DOHH2 (cell line): ENCODE results near the gene SLC29A1.
"Not testable (repeated sequence)": the region's sequence is repeated elsewhere in the genome, so short reads cannot be mapped to it uniquely, and the experiment has no call there.

Experiments
- H3F3A ChIP-seq: fragments of 200-600 bp; sonication (generic), shearing (Covaris generic); 2 replicates; pipeline ENCODE4 v1.6.0; 2016; ENCODE audit warnings: antibody characterized with exemption, mild to moderate bottlenecking; ENCODE audit not compliant: control insufficient read depth, insufficient read depth
- H3K27ac ChIP-seq: fragments of 200-600 bp; sonication (generic); 2 replicates; pipeline ENCODE4 v1.5.1; 2014; ENCODE audit warnings: low read depth, mild to moderate bottlenecking, low read length, moderate library complexity
- H3K27me3 ChIP-seq: fragments of 200-600 bp; sonication (generic); 2 replicates; pipeline ENCODE4 v1.6.1; 2014; ENCODE audit warnings: mild to moderate bottlenecking, low read length, mixed read lengths; ENCODE audit not compliant: control insufficient read depth
- H3K36me3 ChIP-seq: fragments of 200-600 bp; sonication (generic); 2 replicates; pipeline ENCODE4 v1.6.1; 2014; ENCODE audit warnings: mild to moderate bottlenecking, low read length, moderate library complexity, mixed read lengths; ENCODE audit not compliant: control insufficient read depth
- H3K4me1 ChIP-seq: fragments of 200-600 bp; sonication (generic); 2 replicates; pipeline ENCODE4 v1.6.1; 2014; ENCODE audit warnings: mild to moderate bottlenecking, low read length, mixed read lengths; ENCODE audit not compliant: control insufficient read depth
- H3K4me2 ChIP-seq: fragments of 200-600 bp; sonication (generic); 2 replicates; pipeline ENCODE4 v1.6.0; 2014; ENCODE audit warnings: mild to moderate bottlenecking, low read length, moderate library complexity
- H3K4me3 ChIP-seq: fragments of 200-600 bp; sonication (generic); 2 replicates; pipeline ENCODE4 v1.5.1; 2014; ENCODE audit warnings: mild to moderate bottlenecking, low read length, mixed read lengths
- H3K79me2 ChIP-seq: fragments of 200-600 bp; sonication (generic); 2 replicates; pipeline ENCODE4 v1.6.1; 2014; ENCODE audit warnings: mild to moderate bottlenecking, low read length, mixed read lengths; ENCODE audit not compliant: control insufficient read depth
- H3K9me2 ChIP-seq: fragments of 200-600 bp; sonication (generic); replicated peaks from 2 replicates; pipeline ENCODE4 v1.6.1; 2014; ENCODE audit warnings: mild to moderate bottlenecking, low read length, mixed read lengths; ENCODE audit not compliant: control insufficient read depth
- H3K9me3 ChIP-seq: fragments of 200-600 bp; sonication (generic); 2 replicates; pipeline ENCODE4 v1.6.1; 2014; ENCODE audit warnings: antibody characterized with exemption, low read length, mixed read lengths; ENCODE audit not compliant: control insufficient read depth, insufficient read depth
- H4K20me1 ChIP-seq: fragments of 200-600 bp; sonication (generic); 2 replicates; pipeline ENCODE4 v1.6.0; 2014; ENCODE audit warnings: low read depth, mild to moderate bottlenecking, antibody characterized with exemption, low read length, moderate library complexity; ENCODE audit not compliant: control insufficient read depth, insufficient read depth
- EZH2phosphoT487 ChIP-seq: fragments of 200-600 bp; sonication (generic); IDR thresholded peaks from 2 replicates; pipeline ENCODE4 v1.6.1; 2017; ENCODE audit warnings: borderline replicate concordance, mild to moderate bottlenecking, antibody characterized with exemption, low read length, moderate library complexity, mixed read lengths
- TF ChIP-seq, protein P1 (sequence below): fragments of 200-600 bp; sonication (generic); IDR thresholded peaks from one replicate; pipeline ENCODE4 v1.5.1; 2014; ENCODE audit warnings: antibody characterized with exemption, mild to moderate bottlenecking, low read depth, low read length; ENCODE audit not compliant: poor library complexity, severe bottlenecking

Gene SLC29A1

DNA sequence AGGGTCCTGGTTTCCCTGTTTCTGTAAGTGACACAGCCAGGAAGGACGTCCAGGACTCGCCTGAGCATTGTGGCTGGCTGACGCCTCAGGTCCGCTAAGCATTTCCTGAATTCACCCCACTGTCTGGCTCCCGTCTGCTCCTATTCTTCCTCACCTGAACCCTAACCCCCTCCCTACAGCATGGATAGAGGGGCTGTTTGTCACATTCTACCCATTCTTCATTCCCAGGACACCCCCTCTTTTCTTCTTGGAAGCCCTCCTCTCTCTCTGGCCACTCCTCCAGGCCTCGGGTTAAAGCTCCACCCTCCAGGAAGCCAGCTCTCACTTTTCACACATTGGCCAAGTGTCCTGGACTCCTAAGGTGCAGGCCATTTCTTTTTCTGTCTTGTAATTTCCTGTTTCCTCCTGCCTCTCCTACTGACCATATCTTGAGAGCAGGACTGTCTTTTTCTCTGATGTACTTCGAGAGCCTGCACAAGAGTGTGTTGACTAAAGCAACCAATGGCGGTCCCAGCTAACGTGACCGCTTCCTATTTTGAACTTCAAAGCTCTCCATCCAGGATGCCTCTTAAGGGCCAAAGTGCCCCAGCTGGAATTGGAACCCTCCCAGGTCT, 30.9 kb upstream of the SLC29A1 start:
- no peak overlapping the region for H3K27ac ChIP-seq
- H3K4me2 ChIP-seq = peak overlapping the region; percentile 48
- H3K4me1 ChIP-seq = peaks cover 27% of the 10 kb centered on the region

GRCh38 chr6:44193307-44193910, 30.0 kb upstream of the SLC29A1 start:
- Histone ChIP-seq H4K20me1 (no peaks in the 10 kb centered on the region), H3K9me2 (no peaks in the 10 kb centered on the region), H3K27me3 (peaks cover 13% of the 10 kb centered on the region), H3K79me2 (no peaks in the 10 kb centered on the region), H3K4me3 (no peak overlapping the region), H3K36me3 (no peaks in the 10 kb centered on the region), H3K27ac (no peak overlapping the region), H3K4me2 (no peak overlapping the region), H3K4me1 (peaks cover 27% of the 10 kb centered on the region), H3K9me3 (no peaks in the 10 kb centered on the region), H3F3A (no peaks in the 10 kb centered on the region; the same call in 1 of the 2 replicates)
- TF ChIP-seq EZH2phosphoT487 = no peak
- TF ChIP-seq, protein P1, sequence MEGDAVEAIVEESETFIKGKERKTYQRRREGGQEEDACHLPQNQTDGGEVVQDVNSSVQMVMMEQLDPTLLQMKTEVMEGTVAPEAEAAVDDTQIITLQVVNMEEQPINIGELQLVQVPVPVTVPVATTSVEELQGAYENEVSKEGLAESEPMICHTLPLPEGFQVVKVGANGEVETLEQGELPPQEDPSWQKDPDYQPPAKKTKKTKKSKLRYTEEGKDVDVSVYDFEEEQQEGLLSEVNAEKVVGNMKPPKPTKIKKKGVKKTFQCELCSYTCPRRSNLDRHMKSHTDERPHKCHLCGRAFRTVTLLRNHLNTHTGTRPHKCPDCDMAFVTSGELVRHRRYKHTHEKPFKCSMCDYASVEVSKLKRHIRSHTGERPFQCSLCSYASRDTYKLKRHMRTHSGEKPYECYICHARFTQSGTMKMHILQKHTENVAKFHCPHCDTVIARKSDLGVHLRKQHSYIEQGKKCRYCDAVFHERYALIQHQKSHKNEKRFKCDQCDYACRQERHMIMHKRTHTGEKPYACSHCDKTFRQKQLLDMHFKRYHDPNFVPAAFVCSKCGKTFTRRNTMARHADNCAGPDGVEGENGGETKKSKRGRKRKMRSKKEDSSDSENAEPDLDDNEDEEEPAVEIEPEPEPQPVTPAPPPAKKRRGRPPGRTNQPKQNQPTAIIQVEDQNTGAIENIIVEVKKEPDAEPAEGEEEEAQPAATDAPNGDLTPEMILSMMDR = no peak

More for the DNA sequence above, 30.9 kb upstream of the SLC29A1 start:
- H3K9me3 ChIP-seq = no peaks in the 10 kb centered on the region
- no peaks in the 10 kb centered on the region for H3K36me3 ChIP-seq
- no peaks in the 10 kb centered on the region; the same call in 1 of the 2 replicates for H3F3A ChIP-seq
- no peaks in the 10 kb centered on the region for H3K9me2 ChIP-seq
- H3K27me3 ChIP-seq = peaks cover 13% of the 10 kb centered on the region
- no peaks in the 10 kb centered on the region for H4K20me1 ChIP-seq
- H3K79me2 ChIP-seq = no peaks in the 10 kb centered on the region
- TF ChIP-seq, protein P1 = no peak
- peak overlapping the region; percentile 33; the same call in 1 of the 2 replicates for H3K4me3 ChIP-seq

DNA sequence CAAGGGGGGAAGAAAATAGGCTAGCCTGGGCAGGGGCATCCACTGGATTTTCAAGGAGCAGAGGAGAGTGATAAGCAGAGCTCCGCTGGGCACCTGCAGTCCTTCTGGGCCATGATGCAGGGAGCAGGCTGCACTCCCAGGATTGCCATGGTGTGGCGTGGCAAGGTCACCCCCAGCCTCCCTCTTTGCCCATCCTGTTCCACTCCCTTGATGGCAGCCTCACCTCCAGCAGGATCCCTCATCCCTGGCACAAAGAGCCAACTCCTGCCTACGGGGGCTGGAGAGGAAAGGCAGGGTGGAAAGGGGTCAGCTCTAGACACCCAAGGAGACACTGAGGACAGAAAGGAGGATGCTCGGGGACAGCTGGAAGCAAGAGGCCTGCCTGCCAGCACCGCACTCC, 29.1 kb upstream of the SLC29A1 start:
- no peak overlapping the region for H3K4me3 ChIP-seq

DNA sequence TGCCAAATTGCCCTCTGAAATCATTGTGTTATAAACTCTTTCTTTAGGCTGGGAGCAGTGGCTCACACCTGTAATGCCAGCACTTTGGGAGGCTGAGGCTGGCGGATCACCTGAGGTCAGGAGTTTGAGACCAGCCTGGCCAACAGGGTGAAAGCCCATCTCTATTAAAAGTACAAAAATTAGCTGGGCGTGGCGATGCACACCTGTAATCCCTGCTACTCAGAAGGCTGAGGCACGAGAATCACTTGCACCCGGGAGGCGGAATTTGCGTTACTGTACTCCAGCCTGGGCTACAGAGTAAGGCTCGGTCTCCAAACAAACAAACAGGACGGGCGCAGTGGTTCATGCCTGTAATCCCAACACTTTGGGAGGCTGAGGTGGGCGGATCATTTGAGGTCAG, 27.0 kb upstream of the SLC29A1 start:
- H3K4me1 ChIP-seq = peaks cover 10% of the 10 kb centered on the region
- H3K4me3 ChIP-seq, H3K36me3 ChIP-seq, H3K4me2 ChIP-seq, H3K79me2 ChIP-seq, H4K20me1 ChIP-seq, H3K9me3 ChIP-seq, H3K27ac ChIP-seq, H3F3A ChIP-seq, H3K27me3 ChIP-seq, H3K9me2 ChIP-seq: not testable (repeated sequence)

More for the DNA sequence above, 29.1 kb upstream of the SLC29A1 start:
- H3K27me3 ChIP-seq = peaks cover 10% of the 10 kb centered on the region
- no peak overlapping the region for H3K27ac ChIP-seq
- H3K9me2 ChIP-seq = no peaks in the 10 kb centered on the region
- no peaks in the 10 kb centered on the region for H3K9me3 ChIP-seq
- H3K4me2 ChIP-seq = no peak overlapping the region
- peaks cover 25% of the 10 kb centered on the region for H3K4me1 ChIP-seq
- H3K79me2 ChIP-seq = no peaks in the 10 kb centered on the region
- TF ChIP-seq, protein P1 = no peak
- TF ChIP-seq EZH2phosphoT487 = no peak
- no peaks in the 10 kb centered on the region for H4K20me1 ChIP-seq
- no peaks in the 10 kb centered on the region; the same call in 1 of the 2 replicates for H3F3A ChIP-seq
- H3K36me3 ChIP-seq = no peaks in the 10 kb centered on the region
